HG03159 (cell line): ENCODE results near the gene NECTIN1.

ENCODE experiments used
- ATAC-seq: cut with Tn5 transposase; IDR thresholded peaks from one replicate; pipeline ENCODE4 v1.9.1; 2021; ENCODE audit warnings: mild to moderate bottlenecking, moderate library complexity; ENCODE audit not compliant: unreplicated experiment

The NECTIN1 gene

DNA sequence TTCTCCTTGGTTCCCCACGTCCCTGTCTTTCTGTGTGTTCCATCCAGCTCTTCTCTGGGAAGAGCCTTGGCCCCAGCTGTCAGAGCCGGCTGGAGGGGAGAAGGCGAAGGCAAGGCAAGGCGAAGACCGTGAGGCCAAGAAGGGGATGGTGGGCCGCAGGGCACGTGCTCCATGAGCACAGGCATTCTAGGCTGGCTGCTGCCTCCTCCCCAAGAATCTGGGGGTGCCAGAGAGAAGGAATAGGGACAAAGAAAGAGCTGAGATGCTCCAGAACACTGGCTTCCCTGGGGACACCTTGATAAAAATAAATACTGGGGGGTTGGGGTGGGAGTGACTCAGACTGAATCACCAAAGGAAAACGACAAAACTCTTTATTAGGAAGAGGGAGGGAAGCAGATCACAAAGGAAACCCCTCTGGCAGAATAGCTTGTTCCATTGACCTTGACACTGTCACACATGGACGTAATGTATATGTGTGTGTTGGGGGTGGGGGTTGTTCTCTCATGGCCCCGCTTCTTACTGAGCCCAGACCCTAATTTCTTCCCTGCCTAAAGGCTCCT is 52.5 kb downstream of the NECTIN1 start:
- ATAC-seq: no peak

DNA sequence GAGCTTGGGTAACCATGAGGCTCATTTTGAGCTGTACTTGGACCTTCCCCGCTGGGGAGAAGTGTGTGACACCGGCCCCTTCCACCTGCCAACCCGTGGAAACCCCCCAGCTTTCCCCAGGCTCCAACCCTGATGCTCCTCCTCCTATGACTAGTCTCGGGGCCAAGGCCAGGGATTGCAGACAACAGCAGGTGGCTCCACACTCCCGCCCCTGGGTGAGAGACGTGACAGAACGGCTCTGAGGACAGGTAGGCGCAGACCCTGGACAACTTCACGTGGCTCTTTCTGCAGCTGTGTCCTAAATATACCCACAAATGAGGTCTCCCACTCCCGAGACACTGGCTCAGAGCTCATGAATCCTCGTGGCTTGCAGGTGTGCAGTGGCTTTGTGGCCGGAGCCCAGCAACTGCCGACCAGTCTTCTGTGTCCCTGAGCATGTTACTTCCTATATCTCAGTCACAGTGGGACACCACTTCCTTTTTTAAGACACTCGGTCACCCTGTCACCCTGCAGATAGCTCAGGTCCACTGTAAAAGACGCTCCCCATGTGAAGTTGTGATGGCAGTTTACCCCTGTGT is 55.2 kb downstream of the NECTIN1 start:
- ATAC-seq: peak; percentile 82

DNA sequence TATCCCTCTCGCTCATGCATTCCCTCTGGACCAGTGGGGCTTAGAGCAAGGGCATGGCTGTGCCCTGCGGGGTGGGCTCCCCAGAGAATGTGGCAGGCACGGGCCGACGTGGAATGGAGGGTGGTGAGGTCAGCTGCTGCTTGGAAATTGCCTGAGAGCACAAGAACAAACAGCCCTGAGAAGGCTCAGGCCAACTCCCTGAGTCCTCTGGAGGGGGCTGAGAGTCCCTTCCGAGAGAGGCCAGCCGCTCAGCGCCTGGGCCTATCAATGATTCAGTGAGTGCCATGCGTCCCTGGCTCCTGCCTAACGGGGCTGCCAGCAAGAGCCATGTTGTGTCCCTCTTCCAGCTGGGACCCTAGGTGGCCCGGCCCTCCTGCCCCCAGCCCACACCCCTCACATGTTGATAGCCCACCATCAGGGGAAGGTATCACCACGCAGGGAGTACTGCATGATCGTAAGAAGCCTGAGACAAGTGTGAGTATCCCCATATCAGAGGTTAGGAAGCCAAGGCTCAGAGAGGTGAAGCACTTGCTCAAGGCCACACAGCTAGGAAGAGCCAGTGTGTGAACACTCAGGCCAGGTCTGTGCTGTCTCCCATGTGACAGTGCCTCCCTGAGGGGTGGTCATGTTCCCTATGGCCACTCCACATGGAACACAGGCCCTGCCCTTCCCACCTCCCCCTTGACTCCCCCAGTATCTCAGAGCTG is 55.8 kb downstream of the NECTIN1 start:
- ATAC-seq: peak; percentile 14

DNA sequence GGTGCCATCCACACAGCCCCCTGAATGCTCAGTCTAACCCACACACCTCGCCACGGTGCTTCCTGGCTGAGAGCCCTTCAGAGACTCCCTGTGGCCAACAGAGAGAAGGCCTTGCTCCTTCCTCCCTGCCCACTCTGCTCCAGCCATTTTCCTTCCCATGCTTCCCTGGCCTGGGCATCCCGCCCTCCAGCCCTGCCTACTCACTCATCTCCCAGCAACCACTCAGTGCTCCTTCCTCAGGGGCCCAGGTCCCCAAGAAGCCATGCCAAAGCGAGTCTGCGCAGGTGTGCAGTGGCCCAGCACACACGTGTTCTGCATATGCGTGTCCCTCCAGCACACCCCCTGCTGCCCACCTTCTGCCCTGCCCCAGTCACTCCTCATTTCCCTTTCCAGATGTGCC is 56.4 kb downstream of the NECTIN1 start:
- ATAC-seq: no peak

DNA sequence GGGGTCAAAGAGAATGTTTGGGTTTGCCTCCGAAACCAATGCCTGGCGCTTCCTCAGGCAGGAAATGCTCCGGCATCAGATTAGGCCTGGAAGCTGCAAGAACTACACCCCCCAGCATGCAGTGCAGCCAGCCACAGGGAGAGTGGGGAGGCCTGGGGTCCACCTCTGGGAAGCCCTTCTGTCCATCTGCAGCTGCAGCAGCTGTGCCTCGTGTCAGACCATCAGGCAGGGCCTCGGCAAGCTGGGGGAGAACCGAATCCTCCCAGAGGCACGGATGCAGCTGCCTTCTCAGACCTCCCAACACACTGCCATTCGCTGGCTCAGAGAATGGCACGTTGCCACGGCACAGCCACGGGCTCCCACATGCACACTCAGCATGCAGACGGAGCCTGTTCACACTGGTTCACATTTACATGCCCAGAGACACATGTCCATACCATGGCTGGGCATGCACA is 57.4 kb downstream of the NECTIN1 start:
- ATAC-seq: no peak

DNA sequence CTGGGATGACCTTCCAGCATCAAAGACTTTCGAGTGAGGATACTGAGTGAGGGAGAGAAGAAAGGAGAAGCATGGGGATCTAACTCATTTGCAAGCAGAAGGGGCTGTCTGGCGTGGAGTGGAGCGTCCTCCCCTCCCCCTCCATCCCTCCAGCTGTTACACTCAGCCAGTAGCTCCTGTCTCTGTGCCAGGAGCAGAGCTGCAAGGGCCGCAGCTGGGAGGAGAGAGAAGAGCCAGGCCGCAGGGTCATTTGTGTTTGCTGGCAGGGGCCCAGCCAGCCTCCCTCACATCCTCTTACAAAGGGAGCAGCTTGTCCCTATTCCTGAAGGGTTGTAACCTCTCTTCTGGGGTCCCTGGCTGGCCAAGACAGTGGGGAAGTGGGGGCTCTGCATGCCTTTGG is 57.9 kb downstream of the NECTIN1 start:
- ATAC-seq: no peak

DNA sequence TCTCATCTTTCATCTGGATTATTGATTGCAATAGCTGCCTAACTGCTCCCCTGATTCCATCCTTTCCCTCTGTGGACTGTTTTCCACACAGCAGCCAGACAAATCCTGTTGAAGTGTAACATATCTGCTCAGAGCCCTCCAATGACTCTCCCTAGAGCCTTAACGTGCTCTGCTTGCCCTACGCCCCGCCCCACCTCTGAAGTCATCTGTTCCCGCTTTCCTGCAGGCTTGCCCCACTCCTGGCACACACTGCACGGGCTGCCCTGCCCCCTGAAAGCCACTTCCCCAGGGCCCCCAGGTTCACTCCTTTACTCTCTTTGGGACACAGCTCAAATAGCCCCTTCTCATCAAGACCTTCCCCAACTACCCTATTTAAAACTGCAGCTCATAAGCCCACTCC is 59.5 kb downstream of the NECTIN1 start:
- no peak for ATAC-seq

DNA sequence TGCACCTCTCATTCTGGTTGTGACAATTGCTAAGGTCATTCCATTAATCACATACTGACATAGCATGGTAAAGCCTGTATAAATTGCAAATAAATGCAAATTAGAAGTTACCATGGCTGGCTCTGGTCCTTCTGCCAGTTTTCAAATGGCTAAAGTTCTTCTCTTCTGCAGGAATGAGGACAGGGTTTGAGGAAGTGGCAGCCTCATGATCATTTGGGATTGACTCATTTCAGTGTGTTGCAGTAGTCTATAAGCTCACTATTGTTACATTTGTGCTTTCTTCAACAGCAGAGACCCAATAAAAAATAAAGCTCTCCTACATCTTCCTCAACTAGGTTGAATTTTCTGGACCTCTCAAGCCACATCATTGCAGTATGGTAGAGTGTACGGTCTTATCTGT is 60.3 kb downstream of the NECTIN1 start:
- ATAC-seq: no peak

DNA sequence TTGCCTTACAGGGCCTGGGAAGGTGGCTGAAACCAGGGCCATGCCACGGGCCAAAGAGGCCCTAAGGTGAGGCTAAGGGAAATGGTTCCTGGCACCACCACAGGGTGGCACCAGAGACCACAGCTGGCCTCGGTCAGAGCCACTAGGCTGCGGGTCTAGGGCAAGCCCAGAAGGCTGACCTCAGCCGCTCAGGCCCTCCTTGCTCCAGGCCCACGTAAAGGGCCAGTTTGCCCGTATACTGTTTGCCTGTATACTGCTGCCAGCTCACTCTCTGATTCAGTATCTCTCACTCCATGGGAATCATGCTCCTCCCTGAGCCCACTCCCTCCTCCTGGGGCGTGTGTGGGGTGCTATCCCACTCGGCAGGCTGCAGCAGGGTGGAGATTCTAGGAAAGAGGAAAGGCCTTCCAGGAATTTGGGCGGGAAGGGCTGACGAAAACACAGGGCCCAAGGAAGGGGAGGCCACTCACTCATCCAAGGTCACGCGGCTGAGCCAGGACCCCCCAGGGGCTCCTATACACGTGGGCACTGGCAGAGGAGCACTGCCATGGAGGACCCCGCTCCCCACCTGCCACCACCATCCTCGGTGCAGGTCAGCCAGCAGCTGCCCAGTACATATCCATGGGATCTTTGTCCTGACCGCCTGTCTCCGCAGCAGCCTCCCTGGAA is 62.4 kb downstream of the NECTIN1 start:
- peak; percentile 72 for ATAC-seq

DNA sequence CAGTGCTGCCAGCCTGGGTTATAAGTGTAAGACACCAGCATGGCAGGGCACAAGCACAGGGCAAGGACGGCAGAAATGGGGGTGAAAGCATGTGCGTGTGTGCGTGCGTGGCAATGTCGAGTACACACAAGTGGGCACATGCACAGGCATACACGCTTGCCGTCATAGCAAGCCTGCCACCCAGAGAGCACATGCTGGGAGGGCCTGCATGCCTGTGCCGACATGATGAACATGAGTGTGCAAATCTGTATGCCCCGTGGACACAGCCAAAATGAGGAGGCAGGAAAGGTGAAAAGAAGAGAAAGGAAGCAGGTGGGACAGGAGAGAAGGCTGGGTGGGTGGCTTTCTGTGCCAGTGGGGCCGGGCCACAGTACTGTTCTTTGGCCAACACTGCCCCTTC is 62.9 kb downstream of the NECTIN1 start:
- no peak for ATAC-seq

DNA sequence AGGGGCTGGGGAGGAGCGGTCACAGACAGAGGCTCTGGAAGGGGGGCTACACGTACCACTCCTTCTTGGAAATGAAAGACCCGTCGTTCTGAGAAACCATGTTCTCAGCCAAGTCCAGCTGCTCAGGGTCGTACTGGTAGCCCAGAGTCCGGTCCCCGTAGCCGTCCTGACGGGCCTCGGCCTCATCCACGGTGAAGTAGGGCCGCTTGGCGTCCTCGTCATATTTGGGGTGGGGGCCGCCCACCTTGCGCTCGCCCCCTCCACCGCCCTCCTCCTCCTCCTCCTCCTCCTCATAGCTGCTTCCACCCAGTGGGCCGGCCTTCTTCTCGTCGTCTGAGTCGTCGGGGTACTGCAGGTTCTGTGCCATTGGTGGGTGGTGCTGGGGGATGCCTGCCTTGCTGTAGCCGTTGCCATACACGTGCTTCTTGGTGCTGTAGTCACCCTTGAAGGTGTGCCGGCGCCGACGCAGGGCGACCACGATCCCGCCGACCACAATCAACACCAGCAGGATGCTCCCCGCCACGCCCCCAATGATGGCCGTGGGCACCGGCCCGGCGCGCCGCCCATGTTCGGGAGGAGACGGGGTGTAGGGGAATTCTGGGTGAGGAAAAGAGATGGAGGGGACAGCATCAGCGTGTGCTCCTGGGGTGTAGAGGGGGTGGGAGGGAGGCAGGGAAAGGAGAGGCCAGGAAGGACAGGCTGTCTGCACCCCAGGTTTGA is 64.1 kb downstream of the NECTIN1 start:
- no peak for ATAC-seq

DNA sequence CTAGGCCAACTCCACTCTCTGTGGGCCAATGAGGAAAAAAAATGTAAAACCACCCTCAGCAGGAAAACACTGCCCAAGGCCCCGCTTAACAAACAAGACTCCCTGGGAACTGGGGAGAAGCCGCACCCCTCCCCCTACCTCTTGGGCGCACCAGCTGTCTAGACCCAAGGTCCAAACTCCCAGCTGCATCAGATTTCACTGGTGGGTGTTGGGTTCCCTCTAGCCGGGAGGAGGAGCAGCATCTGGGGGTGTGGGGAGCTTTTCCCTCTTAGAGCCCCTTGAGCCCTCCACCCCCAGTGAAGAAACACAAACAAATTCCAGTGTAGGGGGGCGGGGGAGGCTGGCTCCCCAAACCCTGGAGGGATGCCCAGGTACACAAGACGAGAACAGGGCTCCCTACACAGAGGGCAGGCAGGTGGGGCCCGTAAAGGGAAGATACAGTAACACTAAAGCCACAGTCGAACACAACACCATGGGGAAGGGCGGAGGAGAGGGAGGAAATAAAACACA is 64.9 kb downstream of the NECTIN1 start:
- no peak for ATAC-seq

DNA sequence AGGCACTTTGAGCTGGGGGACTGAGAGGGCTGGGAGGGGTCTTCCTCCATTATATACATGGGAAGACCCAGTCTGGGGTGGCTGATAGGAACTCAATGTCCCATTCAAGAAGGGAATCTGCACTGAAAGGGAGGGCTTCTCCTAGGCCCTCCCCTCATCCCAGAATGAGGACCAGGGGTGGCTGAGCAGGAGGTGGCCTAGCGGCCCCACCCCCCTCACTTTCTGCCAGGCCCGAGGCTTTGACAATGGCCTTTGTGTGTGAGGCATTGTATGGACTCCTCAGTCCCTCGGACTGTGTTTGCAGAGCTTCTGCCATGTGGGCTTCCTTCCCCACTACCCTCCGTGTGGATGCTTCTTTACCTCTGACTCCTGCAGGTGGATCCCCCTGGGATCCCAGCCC is 65.7 kb downstream of the NECTIN1 start:
- no peak for ATAC-seq

DNA sequence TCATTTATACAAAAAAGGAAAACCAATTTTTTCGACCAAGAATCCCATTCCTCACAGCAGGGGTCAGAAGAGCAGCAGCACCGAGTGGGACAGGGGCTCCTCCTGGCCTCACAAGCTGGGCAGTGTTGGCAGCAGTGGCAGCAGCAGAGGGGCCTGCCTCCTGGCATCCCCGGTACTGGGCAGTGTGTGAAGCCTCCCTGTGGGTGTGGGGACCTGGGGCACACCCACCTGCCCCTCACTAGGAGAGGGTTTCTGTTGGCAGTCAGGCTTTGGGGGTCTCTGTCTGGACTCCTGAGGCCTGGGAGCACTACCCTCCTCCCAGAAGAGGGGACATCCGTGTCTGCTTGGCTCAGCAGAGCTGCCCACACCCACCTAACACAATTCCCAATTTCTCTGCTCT is 67.8 kb downstream of the NECTIN1 start:
- no peak for ATAC-seq

DNA sequence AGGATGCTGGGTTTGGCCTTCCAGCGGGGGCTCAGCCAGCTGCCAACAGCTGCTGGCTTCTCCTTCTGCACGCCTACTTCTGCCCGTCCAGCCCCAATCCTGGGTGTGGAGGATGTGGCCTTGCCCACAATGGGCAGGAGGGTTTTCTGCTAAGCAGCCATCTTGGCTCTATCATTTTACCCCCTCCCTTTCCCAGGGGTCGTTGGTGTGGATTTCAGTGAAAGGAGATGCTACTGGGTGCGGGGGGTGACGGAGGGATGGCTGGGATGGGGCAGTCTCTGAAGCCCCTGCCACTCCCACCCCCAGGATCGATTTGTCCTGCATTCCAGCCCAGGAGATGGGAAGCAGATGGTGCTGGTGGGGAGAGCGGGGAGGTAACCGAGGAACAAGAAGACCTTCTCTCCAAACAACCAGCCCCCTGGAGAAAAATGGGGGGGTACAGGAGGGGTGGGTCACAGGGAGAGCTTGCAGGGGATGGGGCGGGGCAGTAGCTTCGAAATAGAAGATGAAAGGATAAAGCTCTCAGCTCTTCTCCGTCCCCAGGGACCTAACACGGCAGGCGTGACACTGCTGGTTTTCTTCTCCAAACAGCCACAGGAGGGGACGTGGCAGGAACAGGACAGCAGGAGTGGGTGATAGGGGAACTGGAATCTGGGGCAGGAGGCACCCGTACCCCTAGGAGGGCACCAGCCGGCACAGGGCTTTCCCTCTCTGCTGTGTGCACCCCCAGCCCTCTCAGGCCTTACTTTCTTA is 68.9 kb downstream of the NECTIN1 start:
- no peak for ATAC-seq

DNA sequence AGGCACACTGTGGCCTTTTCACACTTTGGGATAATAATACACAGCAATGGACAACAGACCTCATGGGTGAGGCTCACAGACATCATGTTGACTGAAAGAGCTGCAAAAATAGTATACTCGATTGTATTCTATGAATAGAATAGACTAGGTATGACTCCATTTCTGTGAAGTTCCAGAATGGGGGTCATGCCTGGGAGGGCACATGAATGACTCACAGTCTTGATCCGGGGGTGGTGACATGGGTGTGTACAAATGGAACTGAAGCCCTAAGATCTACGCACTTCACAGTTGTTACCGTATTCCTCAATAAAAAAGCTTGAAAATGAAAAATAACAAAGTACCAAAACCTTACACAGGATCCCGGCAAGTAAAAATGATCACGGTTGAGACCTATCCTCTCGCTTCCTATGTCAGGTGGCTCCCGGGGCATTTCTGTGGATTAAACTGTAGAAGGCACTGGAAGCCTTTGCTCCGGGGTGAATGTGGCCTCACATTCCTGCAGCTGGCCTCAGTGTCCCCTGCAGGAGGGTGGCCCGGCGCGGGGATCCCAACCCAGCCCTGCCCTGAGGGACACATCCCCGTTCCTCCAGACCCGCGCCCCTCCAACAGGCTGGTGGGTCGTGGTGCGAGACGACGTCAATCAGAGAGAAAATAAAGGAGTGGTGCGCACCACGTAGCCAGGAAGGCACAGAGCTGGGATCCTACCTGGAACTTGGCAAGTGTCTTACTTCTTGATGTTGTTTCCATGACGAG is 75.9 kb downstream of the NECTIN1 start:
- no peak for ATAC-seq

DNA sequence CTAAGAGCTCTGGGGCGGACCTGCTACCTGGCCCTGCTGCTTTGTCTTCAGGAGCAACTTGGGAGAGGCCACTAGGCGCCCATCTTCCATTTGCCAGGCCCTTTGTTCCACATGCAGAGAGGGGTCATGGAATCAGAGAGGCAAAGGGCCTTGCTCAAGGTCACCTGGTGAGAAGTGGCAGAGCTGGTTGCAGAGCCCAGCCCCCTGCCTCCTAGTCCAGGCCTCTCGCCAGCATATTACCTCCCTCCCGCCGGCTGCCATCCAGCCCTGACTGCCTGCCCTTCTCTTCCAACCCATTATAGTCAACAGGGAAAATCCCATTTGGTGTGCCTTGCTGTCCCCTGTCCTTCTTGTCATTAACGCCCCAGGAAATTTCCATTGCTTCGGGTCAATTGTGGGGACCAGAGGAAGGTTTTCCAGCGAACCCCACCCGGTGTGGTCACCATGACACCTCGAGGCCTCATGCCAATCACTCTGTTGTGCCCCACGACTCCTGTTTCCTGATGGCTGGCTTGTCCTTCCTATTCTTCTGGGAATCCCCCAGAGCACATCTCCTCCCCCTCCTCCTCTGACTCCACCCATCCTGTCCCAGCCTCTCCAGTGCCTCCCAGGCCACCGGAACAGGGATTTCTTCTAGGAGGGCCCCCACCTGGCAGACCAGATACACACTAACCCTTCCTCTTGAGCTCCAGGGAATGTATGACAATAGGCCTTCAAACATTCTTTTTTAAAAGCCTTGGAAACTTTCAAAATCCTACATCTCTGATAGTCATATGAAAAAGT is 77.0 kb downstream of the NECTIN1 start:
- no peak for ATAC-seq

DNA sequence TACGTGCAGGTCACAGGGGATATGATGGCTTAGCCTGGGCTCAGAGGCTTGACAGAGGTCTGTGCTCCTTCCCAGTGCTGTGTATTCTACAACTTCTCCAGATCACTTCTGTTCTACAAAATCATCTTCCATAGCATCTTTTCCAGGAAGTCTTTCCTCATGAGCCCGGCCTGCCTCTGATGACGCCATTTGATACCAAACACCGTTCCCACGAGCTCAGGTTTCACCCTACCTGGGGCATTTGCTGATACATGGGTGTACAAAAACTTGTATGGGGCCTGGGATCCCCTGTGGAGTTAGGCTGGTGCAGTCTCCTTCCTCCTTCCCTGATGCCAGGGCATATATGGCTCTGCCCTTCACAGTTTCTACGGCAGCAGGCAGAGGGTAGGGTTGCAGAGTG is 78.7 kb downstream of the NECTIN1 start:
- ATAC-seq: no peak

DNA sequence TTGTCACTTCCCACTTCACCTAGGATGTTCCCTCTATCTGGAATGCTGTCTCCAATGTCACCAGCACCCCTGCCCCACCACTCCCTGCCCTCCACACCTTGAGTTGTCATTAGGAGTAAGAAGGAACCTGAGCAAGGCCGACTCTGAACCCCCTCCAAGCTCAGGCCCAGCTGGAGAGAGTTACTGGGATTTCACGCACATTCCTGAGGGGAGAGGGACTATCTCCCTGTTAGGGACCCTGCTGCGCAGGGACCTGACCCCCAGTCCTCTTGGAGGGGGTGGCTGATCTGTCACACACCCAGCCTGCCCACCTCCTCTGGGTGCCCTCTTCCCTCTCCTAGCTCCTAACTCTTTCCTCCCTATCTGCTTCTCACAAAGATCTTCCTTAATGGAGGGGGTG is 81.7 kb downstream of the NECTIN1 start:
- no peak for ATAC-seq
